Colonic mucosa (tissue), 4 donors: ENCODE measurements around the gene EMC8. TPM values are rescaled to one million over a fixed set of nuclear protein-coding genes. Genes with fewer than 3 reads are reported as not detected.

Experiments used
- DNase-seq: peaks from one replicate; pipeline ENCODE4 v3.0.0-alpha.2; 2020
- H3K27ac ChIP-seq: fragments of 200-600 bp; one replicate; pipeline ENCODE4 v1.8.0; 2021
- H3K27me3 ChIP-seq: fragments of 200-600 bp; one replicate; pipeline ENCODE4 v1.8.0; 2021
- H3K36me3 ChIP-seq: fragments of 200-600 bp; one replicate; pipeline ENCODE4 v1.8.0; 2021
- H3K4me1 ChIP-seq: fragments of 200-600 bp; one replicate; pipeline ENCODE4 v1.8.0; 2021; ENCODE audit warnings: mild to moderate bottlenecking
- H3K4me3 ChIP-seq: fragments of 200-600 bp; one replicate; pipeline ENCODE4 v1.8.0; 2021
- H3K9ac ChIP-seq, 2 donors: one replicate each; pipeline ENCODE4 v1.7.0; 2013; ENCODE audit warnings: control low read depth in 2 of 2, low read depth in 2 of 2, low read length in 2 of 2
- H3K9me3 ChIP-seq: fragments of 200-600 bp; one replicate; pipeline ENCODE4 v1.8.0; 2021
- intact Hi-C: fragments of 100-400 bp; cut with DNase I; formaldehyde crosslinking; loops from one replicate; pipeline ENCODE4 v1.14.1; 2022
- total RNA-seq, 2 donors: library from RNA; stranded (reverse); fragmentation: NEBNext Ultra II Directional in 1 of 2; extraction: Animal tissue kit (Norgen Biotek cat#: 25700) in 1 of 2; gene quantifications; one replicate each; pipeline ENCODE4 v1.2.1, GENCODE V29; 2021
- TF ChIP-seq, protein P1 (sequence below): fragments of 200-600 bp; IDR thresholded peaks from one replicate; pipeline ENCODE4 v1.8.0; 2022; ENCODE audit warnings: antibody characterized with exemption, mild to moderate bottlenecking
- donor health status: healthy.
- donor health status: DM: no; HTN: no; CAD: no.
- donor health status: DM: no; HTN: no; CAD: no.

Gene EMC8
- 10 to 100 TPM; 30.6 to 49.8 TPM for total RNA-seq

- TF ChIP-seq, protein P1, sequence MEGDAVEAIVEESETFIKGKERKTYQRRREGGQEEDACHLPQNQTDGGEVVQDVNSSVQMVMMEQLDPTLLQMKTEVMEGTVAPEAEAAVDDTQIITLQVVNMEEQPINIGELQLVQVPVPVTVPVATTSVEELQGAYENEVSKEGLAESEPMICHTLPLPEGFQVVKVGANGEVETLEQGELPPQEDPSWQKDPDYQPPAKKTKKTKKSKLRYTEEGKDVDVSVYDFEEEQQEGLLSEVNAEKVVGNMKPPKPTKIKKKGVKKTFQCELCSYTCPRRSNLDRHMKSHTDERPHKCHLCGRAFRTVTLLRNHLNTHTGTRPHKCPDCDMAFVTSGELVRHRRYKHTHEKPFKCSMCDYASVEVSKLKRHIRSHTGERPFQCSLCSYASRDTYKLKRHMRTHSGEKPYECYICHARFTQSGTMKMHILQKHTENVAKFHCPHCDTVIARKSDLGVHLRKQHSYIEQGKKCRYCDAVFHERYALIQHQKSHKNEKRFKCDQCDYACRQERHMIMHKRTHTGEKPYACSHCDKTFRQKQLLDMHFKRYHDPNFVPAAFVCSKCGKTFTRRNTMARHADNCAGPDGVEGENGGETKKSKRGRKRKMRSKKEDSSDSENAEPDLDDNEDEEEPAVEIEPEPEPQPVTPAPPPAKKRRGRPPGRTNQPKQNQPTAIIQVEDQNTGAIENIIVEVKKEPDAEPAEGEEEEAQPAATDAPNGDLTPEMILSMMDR: no peak
- H3K4me1 ChIP-seq: peaks cover 10% of the 10 kb centered on the region
- no peaks in the 10 kb centered on the region for H3K27me3 ChIP-seq
- peaks cover 6% of the 10 kb centered on the region for H3K36me3 ChIP-seq
- DNase-seq: peak; percentile 97
- H3K9me3 ChIP-seq: no peaks in the 10 kb centered on the region
- intact Hi-C loops: no loop called here
- peak within 1 kb of the TSS; percentile 89 for H3K27ac ChIP-seq
- peak within 1 kb of the TSS; percentile 91 to 100 for H3K9ac ChIP-seq
- peak within 1 kb of the TSS; percentile 93 for H3K4me3 ChIP-seq
These were observed at the start of gene EMC8, which contains the start of gene COX4I1 for GRCh38 chr16:85799497-85800320. Gene EMC8, minus strand, starts transcription at chr16:85799544. Its CDS starts 249 bp downstream, at chr16:85799295. Gene COX4I1, plus strand, starts transcription at chr16:85799695. Its CDS starts 1,511 bp downstream, at chr16:85801206.

GRCh38 chr16:85848986-85849385 is 49.6 kb upstream of the EMC8 start:
- H3K4me3 ChIP-seq: no peak overlapping the region
- intact Hi-C loops: no loop called here
- TF ChIP-seq, protein P1: no peak
- H3K9ac ChIP-seq: no peak overlapping the region
- peaks cover 10% of the 10 kb centered on the region for H3K4me1 ChIP-seq
- H3K36me3 ChIP-seq: no peaks in the 10 kb centered on the region
- no peak overlapping the region for H3K27ac ChIP-seq
- no peak for DNase-seq
- no peaks in the 10 kb centered on the region for H3K27me3 ChIP-seq
- H3K9me3 ChIP-seq: no peaks in the 10 kb centered on the region

DNA sequence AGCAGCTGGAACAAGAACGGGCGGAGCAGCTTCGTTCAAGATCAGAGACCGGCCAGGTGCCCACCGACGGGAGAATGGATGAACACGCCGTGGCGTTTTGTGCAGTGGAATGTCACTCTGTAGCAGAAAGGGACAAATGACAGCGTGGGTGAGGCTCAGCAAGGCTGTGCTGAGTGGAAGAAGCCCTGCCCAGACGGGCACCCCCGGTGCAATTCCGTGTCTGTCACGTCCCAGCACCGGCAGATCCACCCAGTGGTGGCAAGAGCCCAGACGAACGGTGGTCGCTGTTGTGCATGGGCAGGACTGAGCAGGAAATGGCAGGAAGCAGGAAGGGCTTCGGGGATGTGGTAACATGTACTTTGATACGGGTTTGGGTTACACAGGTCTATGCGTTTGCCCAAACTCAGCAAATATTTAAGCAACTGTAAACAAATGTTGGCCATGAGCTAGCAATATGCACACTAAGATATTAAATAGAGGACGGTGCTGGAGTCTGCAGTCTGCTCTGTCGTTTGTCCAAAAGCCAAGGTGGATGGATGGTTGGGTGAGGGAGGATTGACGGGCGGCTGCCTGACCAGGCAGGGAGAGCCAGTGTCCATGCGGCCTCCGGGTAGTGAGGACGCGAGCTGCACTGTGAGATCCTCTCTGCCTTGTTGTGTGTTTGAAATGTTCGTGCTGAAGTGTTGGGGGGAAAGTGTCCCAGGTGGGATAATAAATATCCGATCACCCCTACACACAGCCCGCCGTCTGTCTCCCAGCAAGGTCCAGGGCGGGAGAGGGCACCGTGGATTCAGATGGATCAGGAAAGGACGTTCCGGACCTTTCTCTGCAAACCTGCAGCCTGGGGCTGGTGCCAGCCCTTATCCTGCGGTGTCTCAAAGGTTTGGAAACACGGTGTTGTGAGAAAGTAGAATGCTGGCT is 48.6 kb upstream of the EMC8 start:
- intact Hi-C loops: no loop called here
- no peaks in the 10 kb centered on the region for H3K27me3 ChIP-seq
- DNase-seq: no peak
- peaks cover 10% of the 10 kb centered on the region for H3K4me1 ChIP-seq
- no peaks in the 10 kb centered on the region for H3K9me3 ChIP-seq
- no peak overlapping the region for H3K27ac ChIP-seq
- no peaks in the 10 kb centered on the region for H3K36me3 ChIP-seq
- TF ChIP-seq, protein P1: no peak
- no peak overlapping the region for H3K4me3 ChIP-seq
- H3K9ac ChIP-seq: peak overlapping the region; percentile 19 to 35

- no peak for DNase-seq
- intact Hi-C loops: no loop called here
- Histone ChIP-seq H3K4me3 (no peak overlapping the region), H3K36me3 (no peaks in the 10 kb centered on the region), H3K9ac (no peak overlapping the region), H3K4me1 (peaks cover 10% of the 10 kb centered on the region), H3K27ac (no peak overlapping the region), H3K27me3 (no peaks in the 10 kb centered on the region), H3K9me3 (no peaks in the 10 kb centered on the region)
- TF ChIP-seq, protein P1: no peak
These were observed 47.7 kb upstream of the EMC8 start for GRCh38 chr16:85847036-85847435.

GRCh38 chr16:85846461-85846860 is 47.1 kb upstream of the EMC8 start:
- H3K9me3 ChIP-seq: no peaks in the 10 kb centered on the region
- no peak overlapping the region for H3K4me3 ChIP-seq
- H3K9ac ChIP-seq: no peak overlapping the region
- peaks cover 10% of the 10 kb centered on the region for H3K4me1 ChIP-seq
- H3K27me3 ChIP-seq: no peaks in the 10 kb centered on the region
- intact Hi-C loops: no loop called here
- H3K36me3 ChIP-seq: no peaks in the 10 kb centered on the region
- no peak overlapping the region for H3K27ac ChIP-seq
- DNase-seq: no peak
- TF ChIP-seq, protein P1: no peak
